ENCODE data around the gene CDYL.

The CDYL gene

GRCh38 chr6:4929097-4929718 lies 153.0 kb downstream of the CDYL start:
- H3K27me3 ChIP-seq (ENCODE audit: control insufficient read depth, insufficient read depth, low read length): no peaks in the 10 kb centered on the region
- H3K4me3 ChIP-seq (ENCODE audit: low read length): no peak overlapping the region
- no peaks in the 10 kb centered on the region for H3K36me3 ChIP-seq (ENCODE audit: control insufficient read depth, insufficient read depth, low read length)
- no peak overlapping the region for H3K9ac ChIP-seq (ENCODE audit: low read length)
- no peak overlapping the region for H3K27ac ChIP-seq (ENCODE audit: low read depth, low read length)
- peaks cover 7% of the 10 kb centered on the region for H3K4me1 ChIP-seq (ENCODE audit: control insufficient read depth, insufficient read depth, low read length)

- Histone ChIP-seq H3K27ac (ENCODE audit: low read depth, low read length) (no peak overlapping the region), H3K4me1 (ENCODE audit: control insufficient read depth, insufficient read depth, low read length) (peaks cover 7% of the 10 kb centered on the region), H3K36me3 (ENCODE audit: control insufficient read depth, insufficient read depth, low read length) (no peaks in the 10 kb centered on the region), H3K27me3 (ENCODE audit: control insufficient read depth, insufficient read depth, low read length) (no peaks in the 10 kb centered on the region), H3K4me3 (ENCODE audit: low read length) (no peak overlapping the region), H3K9ac (ENCODE audit: low read length) (no peak overlapping the region)
Measured at GRCh38 chr6:4930025-4930691, 154.0 kb downstream of the CDYL start.

GRCh38 chr6:4931530-4932227 lies 155.5 kb downstream of the CDYL start:
- no peak overlapping the region for H3K4me3 ChIP-seq (ENCODE audit: low read length)
- H3K36me3 ChIP-seq (ENCODE audit: control insufficient read depth, insufficient read depth, low read length): peaks cover 3% of the 10 kb centered on the region
- no peak overlapping the region for H3K27ac ChIP-seq (ENCODE audit: low read depth, low read length)
- peaks cover 7% of the 10 kb centered on the region for H3K4me1 ChIP-seq (ENCODE audit: control insufficient read depth, insufficient read depth, low read length)
- H3K27me3 ChIP-seq (ENCODE audit: control insufficient read depth, insufficient read depth, low read length): no peaks in the 10 kb centered on the region
- no peak overlapping the region for H3K9ac ChIP-seq (ENCODE audit: low read length)

GRCh38 chr6:4932228-4932903 lies 156.2 kb downstream of the CDYL start:
- Histone ChIP-seq H3K4me3 (ENCODE audit: low read length) (no peak overlapping the region), H3K36me3 (ENCODE audit: control insufficient read depth, insufficient read depth, low read length) (peaks cover 3% of the 10 kb centered on the region), H3K27me3 (ENCODE audit: control insufficient read depth, insufficient read depth, low read length) (no peaks in the 10 kb centered on the region), H3K27ac (ENCODE audit: low read depth, low read length) (no peak overlapping the region), H3K4me1 (ENCODE audit: control insufficient read depth, insufficient read depth, low read length) (peaks cover 7% of the 10 kb centered on the region), H3K9ac (ENCODE audit: low read length) (no peak overlapping the region)

GRCh38 chr6:4935486-4935885 lies 159.3 kb downstream of the CDYL start:
- H3K4me3 ChIP-seq (ENCODE audit: low read length): no peak overlapping the region
- H3K4me1 ChIP-seq (ENCODE audit: control insufficient read depth, insufficient read depth, low read length): peaks cover 7% of the 10 kb centered on the region
- no peaks in the 10 kb centered on the region for H3K27me3 ChIP-seq (ENCODE audit: control insufficient read depth, insufficient read depth, low read length)
- no peak overlapping the region for H3K27ac ChIP-seq (ENCODE audit: low read depth, low read length)
- no peak overlapping the region for H3K9ac ChIP-seq (ENCODE audit: low read length)
- peaks cover 3% of the 10 kb centered on the region for H3K36me3 ChIP-seq (ENCODE audit: control insufficient read depth, insufficient read depth, low read length)

- Histone ChIP-seq H3K27ac (ENCODE audit: low read depth, low read length) (no peak overlapping the region), H3K36me3 (ENCODE audit: control insufficient read depth, insufficient read depth, low read length) (peaks cover 3% of the 10 kb centered on the region), H3K9ac (ENCODE audit: low read length) (no peak overlapping the region), H3K27me3 (ENCODE audit: control insufficient read depth, insufficient read depth, low read length) (no peaks in the 10 kb centered on the region), H3K4me3 (ENCODE audit: low read length) (no peak overlapping the region), H3K4me1 (ENCODE audit: control insufficient read depth, insufficient read depth, low read length) (peaks cover 4% of the 10 kb centered on the region)
Measured at GRCh38 chr6:4935975-4936680, 159.9 kb downstream of the CDYL start.

GRCh38 chr6:4936681-4937041 lies 160.5 kb downstream of the CDYL start:
- Histone ChIP-seq H3K36me3 (ENCODE audit: control insufficient read depth, insufficient read depth, low read length) (peaks cover 3% of the 10 kb centered on the region), H3K4me1 (ENCODE audit: control insufficient read depth, insufficient read depth, low read length) (peaks cover 2% of the 10 kb centered on the region), H3K27ac (ENCODE audit: low read depth, low read length) (no peak overlapping the region), H3K27me3 (ENCODE audit: control insufficient read depth, insufficient read depth, low read length) (no peaks in the 10 kb centered on the region), H3K9ac (ENCODE audit: low read length) (no peak overlapping the region), H3K4me3 (ENCODE audit: low read length) (no peak overlapping the region)

GRCh38 chr6:4937414-4937813 lies 161.2 kb downstream of the CDYL start:
- Histone ChIP-seq H3K27ac (ENCODE audit: low read depth, low read length) (no peak overlapping the region), H3K4me1 (ENCODE audit: control insufficient read depth, insufficient read depth, low read length) (peaks cover 3% of the 10 kb centered on the region), H3K4me3 (ENCODE audit: low read length) (no peak overlapping the region), H3K36me3 (ENCODE audit: control insufficient read depth, insufficient read depth, low read length) (peaks cover 3% of the 10 kb centered on the region), H3K27me3 (ENCODE audit: control insufficient read depth, insufficient read depth, low read length) (no peaks in the 10 kb centered on the region), H3K9ac (ENCODE audit: low read length) (no peak overlapping the region)

- H3K36me3 ChIP-seq (ENCODE audit: control insufficient read depth, insufficient read depth, low read length): peaks cover 3% of the 10 kb centered on the region
- no peak overlapping the region for H3K27ac ChIP-seq (ENCODE audit: low read depth, low read length)
- peaks cover 7% of the 10 kb centered on the region for H3K4me1 ChIP-seq (ENCODE audit: control insufficient read depth, insufficient read depth, low read length)
- no peaks in the 10 kb centered on the region for H3K27me3 ChIP-seq (ENCODE audit: control insufficient read depth, insufficient read depth, low read length)
- H3K4me3 ChIP-seq (ENCODE audit: low read length): no peak overlapping the region
- H3K9ac ChIP-seq (ENCODE audit: low read length): no peak overlapping the region
Measured at GRCh38 chr6:4939241-4939640, 163.0 kb downstream of the CDYL start.

GRCh38 chr6:4940416-4940815 lies 164.2 kb downstream of the CDYL start:
- Histone ChIP-seq H3K4me1 (ENCODE audit: control insufficient read depth, insufficient read depth, low read length) (peaks cover 7% of the 10 kb centered on the region), H3K36me3 (ENCODE audit: control insufficient read depth, insufficient read depth, low read length) (peaks cover 2% of the 10 kb centered on the region), H3K27ac (ENCODE audit: low read depth, low read length) (no peak overlapping the region), H3K4me3 (ENCODE audit: low read length) (no peak overlapping the region), H3K9ac (ENCODE audit: low read length) (no peak overlapping the region), H3K27me3 (ENCODE audit: control insufficient read depth, insufficient read depth, low read length) (no peaks in the 10 kb centered on the region)

- Histone ChIP-seq H3K9ac (ENCODE audit: low read length) (no peak overlapping the region), H3K4me3 (ENCODE audit: low read length) (no peak overlapping the region), H3K27ac (ENCODE audit: low read depth, low read length) (no peak overlapping the region)
Measured at GRCh38 chr6:4941782-4942672, 165.8 kb downstream of the CDYL start.

More at GRCh38 chr6:4941782-4942672, 165.8 kb downstream of the CDYL start:
- peaks cover 4% of the 10 kb centered on the region for H3K36me3 ChIP-seq (ENCODE audit: control insufficient read depth, insufficient read depth, low read length)
- H3K27me3 ChIP-seq (ENCODE audit: control insufficient read depth, insufficient read depth, low read length): no peaks in the 10 kb centered on the region
- peaks cover 7% of the 10 kb centered on the region for H3K4me1 ChIP-seq (ENCODE audit: control insufficient read depth, insufficient read depth, low read length)
